ENCODE measurements around the gene SPTBN5.
A peak's percentile ranks its signal among the peaks of the same experiment; 100 is the strongest.

SPTBN5 gene

DNA sequence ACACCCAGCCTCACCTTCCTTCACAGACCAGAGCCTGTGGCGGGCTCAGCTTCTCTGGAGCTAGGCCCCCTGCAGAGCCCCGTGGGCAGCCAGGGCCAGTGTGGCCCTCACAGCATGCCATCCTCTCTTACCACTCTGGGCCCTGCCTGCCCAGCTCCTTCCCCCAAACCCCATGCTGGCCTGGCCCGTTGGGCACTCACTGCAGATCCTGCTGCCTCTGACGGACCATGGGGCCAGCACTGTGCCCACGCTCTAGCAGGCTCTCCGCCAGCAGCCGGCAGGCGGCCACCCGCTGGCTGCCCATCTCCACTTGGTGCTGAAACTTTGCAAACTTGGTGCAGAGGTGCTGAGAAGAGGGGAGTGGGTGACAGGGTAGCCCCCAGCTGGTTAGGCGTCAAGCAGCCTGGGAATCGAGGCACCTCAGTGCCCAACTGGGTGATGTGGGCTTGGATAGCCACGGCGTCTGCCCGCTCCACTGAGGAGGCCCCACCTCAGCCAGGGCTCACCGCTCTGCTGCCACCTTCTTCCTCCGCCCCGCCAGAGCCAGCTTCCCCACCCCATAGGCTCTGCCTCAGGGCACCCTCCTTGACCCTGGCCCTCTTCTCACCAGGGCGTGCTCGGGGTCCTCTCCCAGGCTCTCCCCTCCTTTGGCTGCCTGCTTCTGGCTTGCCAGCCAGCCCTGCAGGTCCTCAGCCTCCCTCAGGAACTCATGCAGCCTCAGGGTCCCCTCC lies 22.5 kb downstream of the SPTBN5 start:
- H3K4me3 ChIP-seq (replicated peaks; ENCODE audit: low read depth, low read length): no peak overlapping the region
- TF ChIP-seq, protein P1, sequence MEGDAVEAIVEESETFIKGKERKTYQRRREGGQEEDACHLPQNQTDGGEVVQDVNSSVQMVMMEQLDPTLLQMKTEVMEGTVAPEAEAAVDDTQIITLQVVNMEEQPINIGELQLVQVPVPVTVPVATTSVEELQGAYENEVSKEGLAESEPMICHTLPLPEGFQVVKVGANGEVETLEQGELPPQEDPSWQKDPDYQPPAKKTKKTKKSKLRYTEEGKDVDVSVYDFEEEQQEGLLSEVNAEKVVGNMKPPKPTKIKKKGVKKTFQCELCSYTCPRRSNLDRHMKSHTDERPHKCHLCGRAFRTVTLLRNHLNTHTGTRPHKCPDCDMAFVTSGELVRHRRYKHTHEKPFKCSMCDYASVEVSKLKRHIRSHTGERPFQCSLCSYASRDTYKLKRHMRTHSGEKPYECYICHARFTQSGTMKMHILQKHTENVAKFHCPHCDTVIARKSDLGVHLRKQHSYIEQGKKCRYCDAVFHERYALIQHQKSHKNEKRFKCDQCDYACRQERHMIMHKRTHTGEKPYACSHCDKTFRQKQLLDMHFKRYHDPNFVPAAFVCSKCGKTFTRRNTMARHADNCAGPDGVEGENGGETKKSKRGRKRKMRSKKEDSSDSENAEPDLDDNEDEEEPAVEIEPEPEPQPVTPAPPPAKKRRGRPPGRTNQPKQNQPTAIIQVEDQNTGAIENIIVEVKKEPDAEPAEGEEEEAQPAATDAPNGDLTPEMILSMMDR (IDR thresholded peaks at IDR 0.05; ENCODE audit: low read depth, low read length, missing control alignments): no peak
- DNase-seq (ENCODE audit: extremely low read depth, low read depth): no peak

- DNase-seq (ENCODE audit: extremely low read depth, low read depth): peak; percentile 2
- TF ChIP-seq, protein P1 (IDR thresholded peaks at IDR 0.05; ENCODE audit: low read depth, low read length, missing control alignments): no peak
- H3K4me3 ChIP-seq (replicated peaks; ENCODE audit: low read depth, low read length): no peak overlapping the region
Measured at GRCh38 chr15:41870689-41871081, 23.2 kb downstream of the SPTBN5 start.

DNA sequence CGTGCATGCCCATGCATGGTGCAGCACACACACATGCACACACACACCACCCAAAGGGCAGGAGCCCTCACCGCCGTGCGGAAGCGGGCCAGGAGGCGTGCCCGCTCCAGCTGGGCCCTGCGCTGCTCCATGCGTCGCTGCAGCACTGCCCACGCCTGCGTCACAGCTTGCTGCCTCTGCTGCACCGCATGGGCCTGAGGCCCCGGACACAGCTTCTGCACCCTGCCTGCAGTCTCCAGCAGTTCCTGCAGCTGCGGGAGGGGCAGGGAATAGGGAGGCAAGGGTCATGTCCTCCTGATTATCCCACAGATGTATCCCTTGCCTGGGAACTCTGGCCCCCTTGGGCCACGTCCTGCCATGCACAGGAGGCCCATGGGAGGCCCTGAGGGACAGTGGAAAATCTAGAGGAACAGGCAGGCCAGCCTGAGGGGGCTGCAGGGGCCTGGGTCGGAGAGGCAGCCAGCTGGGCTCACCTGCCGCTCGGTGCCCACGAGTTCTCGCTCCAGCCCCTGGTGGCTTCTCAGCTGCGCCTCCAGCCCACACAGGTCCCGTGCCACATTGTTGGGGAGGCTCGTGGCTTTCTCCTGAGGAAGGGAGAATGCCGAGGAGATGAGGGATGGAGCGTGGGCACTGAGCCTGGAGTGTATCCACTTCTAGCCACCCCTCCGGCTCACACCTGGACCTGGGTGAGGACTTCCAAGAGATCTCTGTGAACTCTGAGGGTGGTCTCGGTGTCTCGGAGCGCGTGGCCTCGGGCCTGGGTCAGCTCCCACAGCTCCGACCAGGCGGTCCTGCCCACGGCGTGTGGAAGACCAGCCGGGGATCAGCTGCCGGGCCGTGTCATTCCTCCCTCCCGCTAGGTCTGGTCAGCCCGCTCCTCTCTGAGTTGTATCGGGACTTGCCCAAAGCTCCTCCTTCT lies 23.8 kb downstream of the SPTBN5 start:
- no peak overlapping the region for H3K4me3 ChIP-seq (replicated peaks; ENCODE audit: low read depth, low read length)
- TF ChIP-seq, protein P1 (IDR thresholded peaks at IDR 0.05; ENCODE audit: low read depth, low read length, missing control alignments): no peak
- no peak for DNase-seq (ENCODE audit: extremely low read depth, low read depth)

DNA sequence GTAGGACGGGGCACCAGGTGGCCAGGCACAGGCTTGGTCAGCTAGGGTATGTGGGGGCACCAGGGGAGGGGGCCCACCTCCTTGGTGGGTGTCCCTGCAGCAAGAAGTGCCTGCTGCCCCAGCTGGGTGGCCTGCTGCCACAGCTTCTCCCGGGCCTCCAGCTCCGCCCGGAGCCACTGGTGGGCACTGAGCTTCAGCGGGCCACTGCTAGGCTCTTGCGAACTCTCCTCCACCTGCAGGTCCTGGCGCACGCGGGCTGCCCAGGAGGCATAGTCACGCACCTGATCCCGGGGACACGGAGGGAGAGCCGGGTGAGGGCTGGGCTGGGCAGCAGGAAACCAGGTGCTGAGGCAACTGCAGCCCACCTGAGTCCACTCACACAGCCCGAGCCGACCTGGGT lies 25.5 kb downstream of the SPTBN5 start:
- TF ChIP-seq, protein P1 (IDR thresholded peaks at IDR 0.05; ENCODE audit: low read depth, low read length, missing control alignments): no peak
- DNase-seq (ENCODE audit: extremely low read depth, low read depth): no peak
- H3K4me3 ChIP-seq (replicated peaks; ENCODE audit: low read depth, low read length): no peak overlapping the region

- H3K4me3 ChIP-seq (replicated peaks; ENCODE audit: low read depth, low read length): no peak overlapping the region
- no peak for DNase-seq (ENCODE audit: extremely low read depth, low read depth)
- TF ChIP-seq, protein P1 (IDR thresholded peaks at IDR 0.05; ENCODE audit: low read depth, low read length, missing control alignments): no peak
Measured at GRCh38 chr15:41866872-41867579, 26.8 kb downstream of the SPTBN5 start.

DNA sequence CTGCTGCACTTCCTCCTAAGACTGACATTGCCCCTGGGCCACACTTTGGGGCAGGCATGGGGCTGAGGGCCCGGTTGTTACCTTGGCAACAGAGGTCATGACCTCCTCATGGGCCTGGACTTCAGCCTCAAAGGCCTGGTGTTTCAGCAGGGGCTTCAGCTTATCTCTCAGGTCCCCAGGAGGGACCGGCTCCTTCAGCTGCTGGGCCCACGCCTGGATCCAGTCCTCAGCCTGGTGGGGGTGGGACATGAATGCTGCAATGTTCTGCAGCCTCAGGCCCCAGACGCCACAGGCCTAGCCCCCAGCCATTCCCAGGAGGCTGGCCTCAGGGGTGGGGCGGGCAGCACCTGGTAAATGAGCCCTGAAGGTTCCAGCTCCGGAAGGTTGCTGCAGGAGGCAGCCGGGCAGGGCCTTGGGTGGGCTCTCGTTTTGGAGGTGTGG lies 27.6 kb downstream of the SPTBN5 start:
- no peak for DNase-seq (ENCODE audit: extremely low read depth, low read depth)
- TF ChIP-seq, protein P1 (IDR thresholded peaks at IDR 0.05; ENCODE audit: low read depth, low read length, missing control alignments): no peak
- H3K4me3 ChIP-seq (replicated peaks; ENCODE audit: low read depth, low read length): no peak overlapping the region
